Body of pancreas (tissue), 4 donors: ENCODE data around the gene ANO2.

ENCODE experiments used
- POLR2A ChIP-seq, 3 donors: fragments of 450-650 bp; IDR thresholded peaks; one replicate each; pipeline ENCODE4 v1.6.1; 2016; ENCODE audit warnings: antibody characterized with exemption in 3 of 3, mild to moderate bottlenecking in 2 of 3
- TF ChIP-seq, protein P1 (sequence below), 7 experiments: fragments of 450-650 bp in 4 of 7; fragments of 200-600 bp in 3 of 7; sonication (generic) in 3 of 7; IDR thresholded peaks; one replicate each; pipeline ENCODE4 v1.5.1; 2016 to 2019; ENCODE audit warnings: antibody characterized with exemption in 7 of 7

GRCh38 chr12:5988659-5989116 lies 43.6 kb upstream of the ANO2 start:
- TF ChIP-seq, protein P1, sequence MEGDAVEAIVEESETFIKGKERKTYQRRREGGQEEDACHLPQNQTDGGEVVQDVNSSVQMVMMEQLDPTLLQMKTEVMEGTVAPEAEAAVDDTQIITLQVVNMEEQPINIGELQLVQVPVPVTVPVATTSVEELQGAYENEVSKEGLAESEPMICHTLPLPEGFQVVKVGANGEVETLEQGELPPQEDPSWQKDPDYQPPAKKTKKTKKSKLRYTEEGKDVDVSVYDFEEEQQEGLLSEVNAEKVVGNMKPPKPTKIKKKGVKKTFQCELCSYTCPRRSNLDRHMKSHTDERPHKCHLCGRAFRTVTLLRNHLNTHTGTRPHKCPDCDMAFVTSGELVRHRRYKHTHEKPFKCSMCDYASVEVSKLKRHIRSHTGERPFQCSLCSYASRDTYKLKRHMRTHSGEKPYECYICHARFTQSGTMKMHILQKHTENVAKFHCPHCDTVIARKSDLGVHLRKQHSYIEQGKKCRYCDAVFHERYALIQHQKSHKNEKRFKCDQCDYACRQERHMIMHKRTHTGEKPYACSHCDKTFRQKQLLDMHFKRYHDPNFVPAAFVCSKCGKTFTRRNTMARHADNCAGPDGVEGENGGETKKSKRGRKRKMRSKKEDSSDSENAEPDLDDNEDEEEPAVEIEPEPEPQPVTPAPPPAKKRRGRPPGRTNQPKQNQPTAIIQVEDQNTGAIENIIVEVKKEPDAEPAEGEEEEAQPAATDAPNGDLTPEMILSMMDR (IDR thresholded peaks at IDR 0.05): peak; percentile 89 to 96 (median 94)
- no peak for TF ChIP-seq POLR2A (IDR thresholded peaks at IDR 0.05)
